WTC11 (cell line): ENCODE results near the gene PPP2R5E. TPM values are rescaled to one million over a fixed set of nuclear protein-coding genes. Genes with fewer than 3 reads are reported as not detected.
A peak's percentile ranks its signal among the peaks of the same experiment; 100 is the strongest.

Source experiments
- ATAC-seq: fragments of 200-7000 bp; cut with Tn5 transposase; 2 replicates; pipeline ENCODE4 v1.10.0; 2021; ENCODE audit warnings: mild to moderate bottlenecking, moderate library complexity
- CTCF ChIA-PET: fragments of 300-600 bp; sonication (Branson Sonifier 250); formaldehyde crosslinking; loops from one replicate; lab custom pipeline; 2021; ENCODE audit warnings: antibody characterized with exemption; lab: Charles Lee
- POLR2A ChIA-PET: fragments of 350-600 bp; sonication (Branson Sonifier 250); formaldehyde crosslinking; loops from one replicate; lab custom pipeline; 2021; ENCODE audit warnings: antibody characterized with exemption; lab: Charles Lee
- DNase-seq: peaks from one replicate; pipeline ENCODE4 v3.0.0; 2021; ENCODE audit warnings: low spot score
- H3K27ac Mint-ChIP-seq: 2 replicates; pipeline ENCODE4 v1.8.0; 2021; ENCODE audit warnings: mixed read lengths
- H3K27me3 Mint-ChIP-seq: 2 replicates; pipeline ENCODE4 v1.8.0; 2021; ENCODE audit warnings: low read depth, mild to moderate bottlenecking, moderate library complexity, mixed read lengths
- H3K36me3 Mint-ChIP-seq: 2 replicates; pipeline ENCODE4 v1.8.0; 2021; ENCODE audit warnings: mixed read lengths
- H3K4me1 Mint-ChIP-seq: 2 replicates; pipeline ENCODE4 v1.8.0; 2022; ENCODE audit warnings: mixed read lengths
- H3K4me3 Mint-ChIP-seq: 2 replicates; pipeline ENCODE4 v1.8.0; 2021; ENCODE audit warnings: mild to moderate bottlenecking, moderate library complexity, mixed read lengths
- H3K9me3 Mint-ChIP-seq: 2 replicates; pipeline ENCODE4 v1.8.0; 2021; ENCODE audit warnings: mixed read lengths
- ATF1 ChIP-seq: sonication (generic); formaldehyde crosslinking; IDR thresholded peaks from 2 replicates; pipeline ENCODE4 v1.8.1; 2023; ENCODE audit warnings: mild to moderate bottlenecking, moderate library complexity, missing genetic modification reagents
- ETV6 ChIP-seq: sonication (generic); formaldehyde crosslinking; IDR thresholded peaks from 2 replicates; pipeline ENCODE4 v1.8.1; 2022; ENCODE audit warnings: mild to moderate bottlenecking, missing genetic modification reagents
- JAZF1 ChIP-seq: fragments of 250-450 bp; sonication (Bioruptor Pico); IDR thresholded peaks from 2 replicates; pipeline ENCODE4 v1.9.0; 2021; ENCODE audit warnings: moderate library complexity, mild to moderate bottlenecking, inconsistent platforms
- JUN ChIP-seq: sonication (generic); formaldehyde crosslinking; IDR thresholded peaks from 2 replicates; pipeline ENCODE4 v1.8.0; 2023; ENCODE audit warnings: mild to moderate bottlenecking, missing genetic modification reagents
- KAT7 ChIP-seq: sonication (generic); formaldehyde crosslinking; IDR thresholded peaks from 2 replicates; pipeline ENCODE4 v1.8.1; 2023; ENCODE audit warnings: missing genetic modification reagents, mild to moderate bottlenecking, borderline replicate concordance
- NR1H2 ChIP-seq: sonication (generic); formaldehyde crosslinking; IDR thresholded peaks from 2 replicates; pipeline ENCODE4 v1.9.0; 2021; ENCODE audit warnings: mild to moderate bottlenecking, moderate library complexity, missing genetic modification reagents
- OVOL2 ChIP-seq: fragments of 250-450 bp; sonication (Bioruptor Pico); IDR thresholded peaks from 2 replicates; pipeline ENCODE4 v1.9.0; 2021; ENCODE audit warnings: mild to moderate bottlenecking, borderline replicate concordance
- TEAD4 ChIP-seq: sonication (generic); formaldehyde crosslinking; IDR thresholded peaks from 2 replicates; pipeline ENCODE4 v1.8.0; 2022; ENCODE audit warnings: mild to moderate bottlenecking, missing genetic modification reagents
- ZNF219 ChIP-seq: sonication (generic); formaldehyde crosslinking; IDR thresholded peaks from 2 replicates; pipeline ENCODE4 v1.8.0; 2023; ENCODE audit warnings: missing genetic modification reagents, mild to moderate bottlenecking, borderline replicate concordance
- ZNF396 ChIP-seq: fragments of 250-450 bp; sonication (Bioruptor Pico); IDR thresholded peaks from 2 replicates; pipeline ENCODE4 v1.8.0; 2021; ENCODE audit warnings: mild to moderate bottlenecking, moderate library complexity, borderline replicate concordance
- ZNF423 ChIP-seq: fragments of 250-450 bp; sonication (Bioruptor Pico); IDR thresholded peaks from 2 replicates; pipeline ENCODE4 v2.1.2; 2022; ENCODE audit warnings: mild to moderate bottlenecking, moderate library complexity
- total RNA-seq: library from RNA; stranded (reverse); gene quantifications from 3 replicates; pipeline ENCODE4 v1.2.3, GENCODE V29; 2021
- TF ChIP-seq, protein P1 (sequence below): fragments of 250-450 bp; sonication (Bioruptor Pico); IDR thresholded peaks from 2 replicates; pipeline ENCODE4 v1.8.0; 2021; ENCODE audit warnings: mild to moderate bottlenecking
- TF ChIP-seq, protein P2 (sequence below): fragments of 250-450 bp; sonication (Bioruptor Pico); conservative IDR thresholded peaks from 2 replicates; pipeline ENCODE4 v1.9.0; 2021; ENCODE audit warnings: mild to moderate bottlenecking
- TF ChIP-seq, protein P3 (sequence below): sonication (generic); formaldehyde crosslinking; IDR thresholded peaks from 2 replicates; pipeline ENCODE4 v1.8.0; 2022; ENCODE audit warnings: missing genetic modification reagents
- TF ChIP-seq, protein P4 (sequence below): sonication (generic); formaldehyde crosslinking; conservative IDR thresholded peaks from 2 replicates; pipeline ENCODE4 v1.8.1; 2023; ENCODE audit warnings: mild to moderate bottlenecking, low read depth, missing genetic modification reagents, moderate library complexity
- TF ChIP-seq, protein P5 (sequence below): fragments of 250-450 bp; sonication (Bioruptor Pico); IDR thresholded peaks from 2 replicates; pipeline ENCODE4 v1.9.0; 2021; ENCODE audit warnings: mild to moderate bottlenecking, borderline replicate concordance
- TF ChIP-seq, protein P6 (sequence below): sonication (generic); formaldehyde crosslinking; IDR thresholded peaks from 2 replicates; pipeline ENCODE4 v1.8.0; 2023; ENCODE audit warnings: missing genetic modification reagents
- TF ChIP-seq, protein P7 (sequence below): sonication (generic); formaldehyde crosslinking; IDR thresholded peaks from 2 replicates; pipeline ENCODE4 v1.8.1; 2022; ENCODE audit warnings: missing genetic modification reagents, borderline replicate concordance
- TF ChIP-seq, protein P8 (sequence below): fragments of 250-450 bp; sonication (Bioruptor Pico); IDR thresholded peaks from 2 replicates; pipeline ENCODE4 v2.1.2; 2022; ENCODE audit warnings: mild to moderate bottlenecking, moderate library complexity

PPP2R5E gene
- total RNA-seq, 1 experiment from 2014 or later = 59.0 TPM

DNA sequence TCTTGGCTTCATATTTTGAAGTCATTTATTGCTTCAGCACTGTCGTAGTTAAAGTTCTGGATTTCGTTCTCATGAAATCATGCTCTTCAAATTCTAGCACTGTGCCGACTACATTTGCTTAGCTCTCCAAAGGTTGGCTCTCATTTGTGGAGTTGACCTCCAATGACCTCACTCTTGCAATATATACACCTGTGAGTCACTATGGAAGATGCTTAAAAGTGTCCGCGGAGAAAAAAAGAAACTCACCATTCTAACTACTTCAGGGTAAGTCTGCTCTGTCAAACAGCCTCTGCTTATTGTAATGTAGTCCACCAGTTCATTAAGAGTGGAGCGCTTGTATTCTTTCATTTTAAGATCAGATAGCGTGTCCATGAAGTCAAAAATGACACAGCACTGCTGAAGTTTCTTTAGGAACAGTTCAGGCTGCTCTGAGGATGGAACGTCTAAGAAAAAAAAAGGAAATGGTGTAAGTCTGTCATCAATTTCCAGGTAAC, 89.7 kb downstream of the PPP2R5E start:
- H3K27me3 Mint-ChIP-seq = no peaks in the 10 kb centered on the region
- no peak for ATAC-seq
- POLR2A ChIA-PET = no interaction called here
- TF ChIP-seq, protein P1, sequence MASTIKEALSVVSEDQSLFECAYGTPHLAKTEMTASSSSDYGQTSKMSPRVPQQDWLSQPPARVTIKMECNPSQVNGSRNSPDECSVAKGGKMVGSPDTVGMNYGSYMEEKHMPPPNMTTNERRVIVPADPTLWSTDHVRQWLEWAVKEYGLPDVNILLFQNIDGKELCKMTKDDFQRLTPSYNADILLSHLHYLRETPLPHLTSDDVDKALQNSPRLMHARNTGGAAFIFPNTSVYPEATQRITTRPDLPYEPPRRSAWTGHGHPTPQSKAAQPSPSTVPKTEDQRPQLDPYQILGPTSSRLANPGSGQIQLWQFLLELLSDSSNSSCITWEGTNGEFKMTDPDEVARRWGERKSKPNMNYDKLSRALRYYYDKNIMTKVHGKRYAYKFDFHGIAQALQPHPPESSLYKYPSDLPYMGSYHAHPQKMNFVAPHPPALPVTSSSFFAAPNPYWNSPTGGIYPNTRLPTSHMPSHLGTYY (CRISPR knock-in tag) = no peak
- TF ChIP-seq, protein P2, sequence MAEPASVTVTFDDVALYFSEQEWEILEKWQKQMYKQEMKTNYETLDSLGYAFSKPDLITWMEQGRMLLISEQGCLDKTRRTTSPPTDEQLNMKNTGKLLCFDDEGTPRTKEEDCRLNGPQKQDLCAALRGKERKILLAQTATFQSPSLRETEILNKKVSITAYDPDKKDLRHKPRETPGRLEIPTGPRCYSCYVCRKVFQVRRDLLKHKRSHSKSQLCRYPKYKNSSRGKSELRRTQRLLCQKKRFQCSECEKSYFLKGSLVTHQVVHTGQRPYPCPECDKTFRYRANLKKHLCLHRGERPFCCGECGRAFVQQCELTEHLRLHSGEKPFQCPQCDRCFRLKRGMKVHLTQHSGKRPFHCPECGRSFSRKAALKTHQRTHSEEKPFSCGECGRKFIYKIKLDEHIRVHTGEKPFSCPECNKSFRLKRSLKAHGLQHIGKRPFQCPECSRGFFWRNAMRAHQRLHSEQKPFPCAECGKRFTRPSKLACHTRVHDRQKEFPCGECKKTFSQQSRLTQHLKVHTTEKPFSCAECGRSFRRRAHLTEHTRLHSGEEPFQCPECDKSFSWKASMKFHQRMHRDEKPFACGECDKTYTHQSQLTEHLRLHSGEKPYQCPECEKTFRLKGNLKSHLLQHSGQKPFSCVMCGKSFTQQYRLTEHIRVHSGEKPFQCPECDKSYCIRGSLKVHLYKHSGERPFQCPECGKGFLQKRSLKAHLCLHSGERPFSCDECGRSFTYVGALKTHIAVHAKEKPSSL (CRISPR knock-in tag) = no peak
- no peak for TF ChIP-seq ATF1
- TF ChIP-seq, protein P3, sequence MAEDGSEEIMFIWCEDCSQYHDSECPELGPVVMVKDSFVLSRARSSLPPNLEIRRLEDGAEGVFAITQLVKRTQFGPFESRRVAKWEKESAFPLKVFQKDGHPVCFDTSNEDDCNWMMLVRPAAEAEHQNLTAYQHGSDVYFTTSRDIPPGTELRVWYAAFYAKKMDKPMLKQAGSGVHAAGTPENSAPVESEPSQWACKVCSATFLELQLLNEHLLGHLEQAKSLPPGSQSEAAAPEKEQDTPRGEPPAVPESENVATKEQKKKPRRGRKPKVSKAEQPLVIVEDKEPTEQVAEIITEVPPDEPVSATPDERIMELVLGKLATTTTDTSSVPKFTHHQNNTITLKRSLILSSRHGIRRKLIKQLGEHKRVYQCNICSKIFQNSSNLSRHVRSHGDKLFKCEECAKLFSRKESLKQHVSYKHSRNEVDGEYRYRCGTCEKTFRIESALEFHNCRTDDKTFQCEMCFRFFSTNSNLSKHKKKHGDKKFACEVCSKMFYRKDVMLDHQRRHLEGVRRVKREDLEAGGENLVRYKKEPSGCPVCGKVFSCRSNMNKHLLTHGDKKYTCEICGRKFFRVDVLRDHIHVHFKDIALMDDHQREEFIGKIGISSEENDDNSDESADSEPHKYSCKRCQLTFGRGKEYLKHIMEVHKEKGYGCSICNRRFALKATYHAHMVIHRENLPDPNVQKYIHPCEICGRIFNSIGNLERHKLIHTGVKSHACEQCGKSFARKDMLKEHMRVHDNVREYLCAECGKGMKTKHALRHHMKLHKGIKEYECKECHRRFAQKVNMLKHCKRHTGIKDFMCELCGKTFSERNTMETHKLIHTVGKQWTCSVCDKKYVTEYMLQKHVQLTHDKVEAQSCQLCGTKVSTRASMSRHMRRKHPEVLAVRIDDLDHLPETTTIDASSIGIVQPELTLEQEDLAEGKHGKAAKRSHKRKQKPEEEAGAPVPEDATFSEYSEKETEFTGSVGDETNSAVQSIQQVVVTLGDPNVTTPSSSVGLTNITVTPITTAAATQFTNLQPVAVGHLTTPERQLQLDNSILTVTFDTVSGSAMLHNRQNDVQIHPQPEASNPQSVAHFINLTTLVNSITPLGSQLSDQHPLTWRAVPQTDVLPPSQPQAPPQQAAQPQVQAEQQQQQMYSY = no peak
- no peak for TF ChIP-seq KAT7
- no peak for TF ChIP-seq JUN (CRISPR knock-in tag)
- TF ChIP-seq, protein P4, sequence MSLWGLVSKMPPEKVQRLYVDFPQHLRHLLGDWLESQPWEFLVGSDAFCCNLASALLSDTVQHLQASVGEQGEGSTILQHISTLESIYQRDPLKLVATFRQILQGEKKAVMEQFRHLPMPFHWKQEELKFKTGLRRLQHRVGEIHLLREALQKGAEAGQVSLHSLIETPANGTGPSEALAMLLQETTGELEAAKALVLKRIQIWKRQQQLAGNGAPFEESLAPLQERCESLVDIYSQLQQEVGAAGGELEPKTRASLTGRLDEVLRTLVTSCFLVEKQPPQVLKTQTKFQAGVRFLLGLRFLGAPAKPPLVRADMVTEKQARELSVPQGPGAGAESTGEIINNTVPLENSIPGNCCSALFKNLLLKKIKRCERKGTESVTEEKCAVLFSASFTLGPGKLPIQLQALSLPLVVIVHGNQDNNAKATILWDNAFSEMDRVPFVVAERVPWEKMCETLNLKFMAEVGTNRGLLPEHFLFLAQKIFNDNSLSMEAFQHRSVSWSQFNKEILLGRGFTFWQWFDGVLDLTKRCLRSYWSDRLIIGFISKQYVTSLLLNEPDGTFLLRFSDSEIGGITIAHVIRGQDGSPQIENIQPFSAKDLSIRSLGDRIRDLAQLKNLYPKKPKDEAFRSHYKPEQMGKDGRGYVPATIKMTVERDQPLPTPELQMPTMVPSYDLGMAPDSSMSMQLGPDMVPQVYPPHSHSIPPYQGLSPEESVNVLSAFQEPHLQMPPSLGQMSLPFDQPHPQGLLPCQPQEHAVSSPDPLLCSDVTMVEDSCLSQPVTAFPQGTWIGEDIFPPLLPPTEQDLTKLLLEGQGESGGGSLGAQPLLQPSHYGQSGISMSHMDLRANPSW (CRISPR knock-in tag) = no peak
- no peak for TF ChIP-seq TEAD4 (CRISPR knock-in tag)
- TF ChIP-seq, protein P5, sequence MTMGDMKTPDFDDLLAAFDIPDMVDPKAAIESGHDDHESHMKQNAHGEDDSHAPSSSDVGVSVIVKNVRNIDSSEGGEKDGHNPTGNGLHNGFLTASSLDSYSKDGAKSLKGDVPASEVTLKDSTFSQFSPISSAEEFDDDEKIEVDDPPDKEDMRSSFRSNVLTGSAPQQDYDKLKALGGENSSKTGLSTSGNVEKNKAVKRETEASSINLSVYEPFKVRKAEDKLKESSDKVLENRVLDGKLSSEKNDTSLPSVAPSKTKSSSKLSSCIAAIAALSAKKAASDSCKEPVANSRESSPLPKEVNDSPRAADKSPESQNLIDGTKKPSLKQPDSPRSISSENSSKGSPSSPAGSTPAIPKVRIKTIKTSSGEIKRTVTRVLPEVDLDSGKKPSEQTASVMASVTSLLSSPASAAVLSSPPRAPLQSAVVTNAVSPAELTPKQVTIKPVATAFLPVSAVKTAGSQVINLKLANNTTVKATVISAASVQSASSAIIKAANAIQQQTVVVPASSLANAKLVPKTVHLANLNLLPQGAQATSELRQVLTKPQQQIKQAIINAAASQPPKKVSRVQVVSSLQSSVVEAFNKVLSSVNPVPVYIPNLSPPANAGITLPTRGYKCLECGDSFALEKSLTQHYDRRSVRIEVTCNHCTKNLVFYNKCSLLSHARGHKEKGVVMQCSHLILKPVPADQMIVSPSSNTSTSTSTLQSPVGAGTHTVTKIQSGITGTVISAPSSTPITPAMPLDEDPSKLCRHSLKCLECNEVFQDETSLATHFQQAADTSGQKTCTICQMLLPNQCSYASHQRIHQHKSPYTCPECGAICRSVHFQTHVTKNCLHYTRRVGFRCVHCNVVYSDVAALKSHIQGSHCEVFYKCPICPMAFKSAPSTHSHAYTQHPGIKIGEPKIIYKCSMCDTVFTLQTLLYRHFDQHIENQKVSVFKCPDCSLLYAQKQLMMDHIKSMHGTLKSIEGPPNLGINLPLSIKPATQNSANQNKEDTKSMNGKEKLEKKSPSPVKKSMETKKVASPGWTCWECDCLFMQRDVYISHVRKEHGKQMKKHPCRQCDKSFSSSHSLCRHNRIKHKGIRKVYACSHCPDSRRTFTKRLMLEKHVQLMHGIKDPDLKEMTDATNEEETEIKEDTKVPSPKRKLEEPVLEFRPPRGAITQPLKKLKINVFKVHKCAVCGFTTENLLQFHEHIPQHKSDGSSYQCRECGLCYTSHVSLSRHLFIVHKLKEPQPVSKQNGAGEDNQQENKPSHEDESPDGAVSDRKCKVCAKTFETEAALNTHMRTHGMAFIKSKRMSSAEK = no peak
- TF ChIP-seq ZNF219 (CRISPR knock-in tag) = no peak
- TF ChIP-seq, protein P6, sequence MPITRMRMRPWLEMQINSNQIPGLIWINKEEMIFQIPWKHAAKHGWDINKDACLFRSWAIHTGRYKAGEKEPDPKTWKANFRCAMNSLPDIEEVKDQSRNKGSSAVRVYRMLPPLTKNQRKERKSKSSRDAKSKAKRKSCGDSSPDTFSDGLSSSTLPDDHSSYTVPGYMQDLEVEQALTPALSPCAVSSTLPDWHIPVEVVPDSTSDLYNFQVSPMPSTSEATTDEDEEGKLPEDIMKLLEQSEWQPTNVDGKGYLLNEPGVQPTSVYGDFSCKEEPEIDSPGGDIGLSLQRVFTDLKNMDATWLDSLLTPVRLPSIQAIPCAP = no peak
- TF ChIP-seq, protein P7, sequence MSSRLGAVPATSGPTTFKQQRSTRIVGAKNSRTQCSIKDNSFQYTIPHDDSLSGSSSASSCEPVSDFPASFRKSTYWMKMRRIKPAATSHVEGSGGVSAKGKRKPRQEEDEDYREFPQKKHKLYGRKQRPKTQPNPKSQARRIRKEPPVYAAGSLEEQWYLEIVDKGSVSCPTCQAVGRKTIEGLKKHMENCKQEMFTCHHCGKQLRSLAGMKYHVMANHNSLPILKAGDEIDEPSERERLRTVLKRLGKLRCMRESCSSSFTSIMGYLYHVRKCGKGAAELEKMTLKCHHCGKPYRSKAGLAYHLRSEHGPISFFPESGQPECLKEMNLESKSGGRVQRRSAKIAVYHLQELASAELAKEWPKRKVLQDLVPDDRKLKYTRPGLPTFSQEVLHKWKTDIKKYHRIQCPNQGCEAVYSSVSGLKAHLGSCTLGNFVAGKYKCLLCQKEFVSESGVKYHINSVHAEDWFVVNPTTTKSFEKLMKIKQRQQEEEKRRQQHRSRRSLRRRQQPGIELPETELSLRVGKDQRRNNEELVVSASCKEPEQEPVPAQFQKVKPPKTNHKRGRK (CRISPR knock-in tag) = no peak
- no peak for TF ChIP-seq ZNF396 (CRISPR knock-in tag)
- no peak for TF ChIP-seq ZNF423 (CRISPR knock-in tag)
- TF ChIP-seq ETV6 (CRISPR knock-in tag) = no peak
- TF ChIP-seq, protein P8, sequence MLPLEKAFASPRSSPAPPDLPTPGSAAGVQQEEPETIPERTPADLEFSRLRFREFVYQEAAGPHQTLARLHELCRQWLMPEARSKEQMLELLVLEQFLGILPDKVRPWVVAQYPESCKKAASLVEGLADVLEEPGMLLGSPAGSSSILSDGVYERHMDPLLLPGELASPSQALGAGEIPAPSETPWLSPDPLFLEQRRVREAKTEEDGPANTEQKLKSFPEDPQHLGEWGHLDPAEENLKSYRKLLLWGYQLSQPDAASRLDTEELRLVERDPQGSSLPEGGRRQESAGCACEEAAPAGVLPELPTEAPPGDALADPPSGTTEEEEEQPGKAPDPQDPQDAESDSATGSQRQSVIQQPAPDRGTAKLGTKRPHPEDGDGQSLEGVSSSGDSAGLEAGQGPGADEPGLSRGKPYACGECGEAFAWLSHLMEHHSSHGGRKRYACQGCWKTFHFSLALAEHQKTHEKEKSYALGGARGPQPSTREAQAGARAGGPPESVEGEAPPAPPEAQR (CRISPR knock-in tag) = no peak
- no peak for TF ChIP-seq OVOL2 (CRISPR knock-in tag)
- no peak for TF ChIP-seq NR1H2 (CRISPR knock-in tag)
- TF ChIP-seq JAZF1 (CRISPR knock-in tag) = no peak
- TF ChIP-seq, all 79 proteins: peak for 0
- Mint-ChIP-seq H3K4me3 (no peak overlapping the region), H3K4me1 (peaks cover 6% of the 10 kb centered on the region), H3K9me3 (no peaks in the 10 kb centered on the region), H3K36me3 (peaks cover 5% of the 10 kb centered on the region), H3K27ac (peak overlapping the region; percentile 23; the same call in 1 of the 2 replicates)
- CTCF ChIA-PET = no interaction called here
- DNase-seq = no peak
